ENCODE data around the gene RNH1.
A peak's percentile ranks its signal among the peaks of the same experiment; 100 is the strongest.

RNH1 gene

GRCh38 chr11:497565-498296 is 9.3 kb downstream of the RNH1 start:
- no peak for DNase-seq

GRCh38 chr11:496834-497564 is 10.0 kb downstream of the RNH1 start:
- no peak for DNase-seq

GRCh38 chr11:495537-495931 is 11.5 kb downstream of the RNH1 start:
- DNase-seq = no peak

- no peak for DNase-seq
These were observed 12.1 kb downstream of the RNH1 start for GRCh38 chr11:494761-495536.

GRCh38 chr11:492427-493226 is 14.4 kb downstream of the RNH1 start:
- peak in 1 of 2 experiments; percentile 51 for DNase-seq

GRCh38 chr11:491358-491757 is 15.7 kb downstream of the RNH1 start:
- no peak for DNase-seq

GRCh38 chr11:490930-491260 is 16.1 kb downstream of the RNH1 start:
- DNase-seq = no peak

- no peak for DNase-seq
These were observed 16.7 kb downstream of the RNH1 start for GRCh38 chr11:490186-490929.

- DNase-seq = no peak
These were observed 17.3 kb downstream of the RNH1 start for GRCh38 chr11:489610-490185.

- no peak for DNase-seq
These were observed 18.1 kb downstream of the RNH1 start for GRCh38 chr11:488992-489391.

- DNase-seq = no peak
These were observed 18.5 kb downstream of the RNH1 start for GRCh38 chr11:488579-488978.

- no peak for DNase-seq
These were observed 19.0 kb downstream of the RNH1 start for GRCh38 chr11:488062-488461.

GRCh38 chr11:487571-488021 is 19.4 kb downstream of the RNH1 start:
- no peak for DNase-seq

GRCh38 chr11:486189-486588 is 20.9 kb downstream of the RNH1 start:
- DNase-seq = no peak

GRCh38 chr11:484616-485015 is 22.4 kb downstream of the RNH1 start:
- DNase-seq = no peak

- no peak for DNase-seq
These were observed 27.7 kb downstream of the RNH1 start for GRCh38 chr11:479311-479710.

GRCh38 chr11:477052-477715 is 29.9 kb downstream of the RNH1 start:
- no peak for DNase-seq

GRCh38 chr11:476416-476815 is 30.6 kb downstream of the RNH1 start:
- no peak for DNase-seq

GRCh38 chr11:475941-476340 is 31.1 kb downstream of the RNH1 start:
- no peak for DNase-seq

- DNase-seq = no peak
These were observed 32.0 kb downstream of the RNH1 start for GRCh38 chr11:474914-475506.
